ENCODE measurements around the gene PAQR4.

- TF ChIP-seq CHD4 (IDR thresholded peaks at IDR 0.05; ENCODE audit: borderline replicate concordance, low read length) = no peak
- TF ChIP-seq ZNF598 (CRISPR knock-in tag; IDR thresholded peaks at IDR 0.05; ENCODE audit: borderline replicate concordance) = no peak
- TF ChIP-seq RNF2 (conservative IDR thresholded peaks at IDR 0.05; ENCODE audit: low read depth) = no peak
- no peak for TF ChIP-seq POLR2A (IDR thresholded peaks at IDR 0.05; ENCODE audit: insufficient read depth in 1 of 2, low read depth in 2 of 2, low read length in 2 of 2)
- TF ChIP-seq, protein P1, sequence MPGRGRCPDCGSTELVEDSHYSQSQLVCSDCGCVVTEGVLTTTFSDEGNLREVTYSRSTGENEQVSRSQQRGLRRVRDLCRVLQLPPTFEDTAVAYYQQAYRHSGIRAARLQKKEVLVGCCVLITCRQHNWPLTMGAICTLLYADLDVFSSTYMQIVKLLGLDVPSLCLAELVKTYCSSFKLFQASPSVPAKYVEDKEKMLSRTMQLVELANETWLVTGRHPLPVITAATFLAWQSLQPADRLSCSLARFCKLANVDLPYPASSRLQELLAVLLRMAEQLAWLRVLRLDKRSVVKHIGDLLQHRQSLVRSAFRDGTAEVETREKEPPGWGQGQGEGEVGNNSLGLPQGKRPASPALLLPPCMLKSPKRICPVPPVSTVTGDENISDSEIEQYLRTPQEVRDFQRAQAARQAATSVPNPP (CRISPR knock-in tag; IDR thresholded peaks at IDR 0.05) = no peak
- TF ChIP-seq EED (CRISPR knock-in tag; IDR thresholded peaks at IDR 0.05) = no peak
- TF ChIP-seq MAFK (conservative IDR thresholded peaks at IDR 0.05 in 1 of 2, IDR thresholded peaks at IDR 0.05 in 1 of 2; ENCODE audit: low read length in 2 of 2) = no peak
- TF ChIP-seq RFX5 (IDR thresholded peaks at IDR 0.05; ENCODE audit: low read depth, low read length) = no peak
- no peak for TF ChIP-seq ATAD3A (CRISPR knock-in tag; IDR thresholded peaks at IDR 0.05)
- no peak for TF ChIP-seq ZKSCAN8 (CRISPR knock-in tag; IDR thresholded peaks at IDR 0.05; ENCODE audit: borderline replicate concordance)
- TF ChIP-seq FOXK2 (IDR thresholded peaks at IDR 0.05) = no peak
- TF ChIP-seq, protein P2, sequence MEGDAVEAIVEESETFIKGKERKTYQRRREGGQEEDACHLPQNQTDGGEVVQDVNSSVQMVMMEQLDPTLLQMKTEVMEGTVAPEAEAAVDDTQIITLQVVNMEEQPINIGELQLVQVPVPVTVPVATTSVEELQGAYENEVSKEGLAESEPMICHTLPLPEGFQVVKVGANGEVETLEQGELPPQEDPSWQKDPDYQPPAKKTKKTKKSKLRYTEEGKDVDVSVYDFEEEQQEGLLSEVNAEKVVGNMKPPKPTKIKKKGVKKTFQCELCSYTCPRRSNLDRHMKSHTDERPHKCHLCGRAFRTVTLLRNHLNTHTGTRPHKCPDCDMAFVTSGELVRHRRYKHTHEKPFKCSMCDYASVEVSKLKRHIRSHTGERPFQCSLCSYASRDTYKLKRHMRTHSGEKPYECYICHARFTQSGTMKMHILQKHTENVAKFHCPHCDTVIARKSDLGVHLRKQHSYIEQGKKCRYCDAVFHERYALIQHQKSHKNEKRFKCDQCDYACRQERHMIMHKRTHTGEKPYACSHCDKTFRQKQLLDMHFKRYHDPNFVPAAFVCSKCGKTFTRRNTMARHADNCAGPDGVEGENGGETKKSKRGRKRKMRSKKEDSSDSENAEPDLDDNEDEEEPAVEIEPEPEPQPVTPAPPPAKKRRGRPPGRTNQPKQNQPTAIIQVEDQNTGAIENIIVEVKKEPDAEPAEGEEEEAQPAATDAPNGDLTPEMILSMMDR (CRISPR knock-in tag; IDR thresholded peaks at IDR 0.05) = no peak
Observed at GRCh38 chr16:2976673-2977072, 7.5 kb downstream of the PAQR4 start.
